Activated CD4-positive, alpha-beta T cell treated with anti-CD3 and anti-CD28 coated beads, Interleukin-2, amount 50 U/mL, for 1 hour (primary cell): ENCODE measurements around the gene DNAH8.

Experiments used
- DNase-seq: peaks from one replicate; pipeline ENCODE4 v3.0.0-alpha.2; 2020

Gene DNAH8

GRCh38 chr6:39078695-39079094 lies 363.6 kb downstream of the DNAH8 start:
- no peak for DNase-seq

GRCh38 chr6:39079197-39080125 lies 364.4 kb downstream of the DNAH8 start:
- DNase-seq: no peak
